Measurements from ENCODE around the gene AGTRAP.

Gene AGTRAP

DNA sequence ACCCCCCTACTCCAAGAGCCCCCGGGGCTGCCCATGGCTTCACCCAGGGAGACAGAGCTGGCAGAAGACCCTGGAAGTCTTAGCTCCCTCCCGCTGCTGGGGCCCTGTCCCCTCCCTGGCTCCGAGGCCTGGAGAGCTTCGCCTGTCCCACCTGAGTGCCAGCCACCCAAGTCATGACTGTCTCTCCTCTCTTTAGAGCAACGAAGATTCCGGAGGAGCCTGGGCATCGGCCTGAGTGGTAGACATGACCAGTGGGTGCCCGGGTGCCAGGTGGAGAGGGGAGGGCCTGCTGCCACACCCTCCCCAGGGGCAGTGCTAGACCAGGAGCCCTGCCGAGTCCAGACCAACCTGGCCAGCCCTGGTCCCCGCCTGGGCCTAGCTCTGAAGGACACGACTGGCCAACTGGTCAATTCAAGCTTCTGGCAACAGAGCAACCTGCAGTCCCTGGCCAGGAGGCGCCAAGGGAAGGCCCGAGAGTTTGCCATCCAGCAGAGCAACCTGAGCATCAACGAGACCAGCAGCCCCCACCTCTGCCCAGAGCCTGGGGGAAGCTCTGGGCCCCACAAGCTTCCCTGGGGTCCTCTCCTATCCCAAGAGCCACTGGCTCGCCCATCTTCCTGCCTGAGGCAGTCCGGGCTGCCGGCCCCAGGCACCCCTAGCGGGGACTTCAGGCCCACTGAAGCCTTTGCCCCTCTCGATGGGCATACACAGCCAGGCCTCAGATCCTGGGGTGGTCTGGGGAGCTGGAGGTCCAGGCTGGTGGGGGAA, 29.9 kb downstream of the AGTRAP start:
- DNase-seq (ENCODE audit: low spot score), result no peak
- TF ChIP-seq, protein P1, sequence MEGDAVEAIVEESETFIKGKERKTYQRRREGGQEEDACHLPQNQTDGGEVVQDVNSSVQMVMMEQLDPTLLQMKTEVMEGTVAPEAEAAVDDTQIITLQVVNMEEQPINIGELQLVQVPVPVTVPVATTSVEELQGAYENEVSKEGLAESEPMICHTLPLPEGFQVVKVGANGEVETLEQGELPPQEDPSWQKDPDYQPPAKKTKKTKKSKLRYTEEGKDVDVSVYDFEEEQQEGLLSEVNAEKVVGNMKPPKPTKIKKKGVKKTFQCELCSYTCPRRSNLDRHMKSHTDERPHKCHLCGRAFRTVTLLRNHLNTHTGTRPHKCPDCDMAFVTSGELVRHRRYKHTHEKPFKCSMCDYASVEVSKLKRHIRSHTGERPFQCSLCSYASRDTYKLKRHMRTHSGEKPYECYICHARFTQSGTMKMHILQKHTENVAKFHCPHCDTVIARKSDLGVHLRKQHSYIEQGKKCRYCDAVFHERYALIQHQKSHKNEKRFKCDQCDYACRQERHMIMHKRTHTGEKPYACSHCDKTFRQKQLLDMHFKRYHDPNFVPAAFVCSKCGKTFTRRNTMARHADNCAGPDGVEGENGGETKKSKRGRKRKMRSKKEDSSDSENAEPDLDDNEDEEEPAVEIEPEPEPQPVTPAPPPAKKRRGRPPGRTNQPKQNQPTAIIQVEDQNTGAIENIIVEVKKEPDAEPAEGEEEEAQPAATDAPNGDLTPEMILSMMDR (IDR thresholded peaks at IDR 0.05; ENCODE audit: extremely low read depth, insufficient read depth, missing control alignments), result no peak
- in situ Hi-C loops (cut with MboI; ENCODE audit: low pct_unique_long_range_greater_than_20kb, low sequenced_read_pairs, unreplicated experiment), result no loop called here

DNA sequence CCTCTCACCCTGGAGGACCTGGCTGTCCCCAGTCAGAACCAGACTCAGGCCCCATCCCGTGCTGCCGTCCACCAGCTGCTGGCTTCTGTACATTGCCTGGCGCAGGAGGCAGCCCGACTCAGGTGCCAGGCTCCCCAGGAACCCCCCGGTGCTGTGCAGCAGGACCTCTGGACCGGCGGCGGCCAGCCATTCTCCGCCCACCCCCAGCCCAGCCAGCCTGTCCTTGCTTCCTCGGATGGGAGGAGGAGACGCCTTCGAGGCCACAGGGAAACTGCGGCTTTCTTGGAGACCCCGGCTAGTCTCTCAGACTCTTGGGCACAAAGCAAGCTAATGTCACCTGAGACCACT, 30.5 kb downstream of the AGTRAP start:
- in situ Hi-C loops (cut with MboI; ENCODE audit: low pct_unique_long_range_greater_than_20kb, low sequenced_read_pairs, unreplicated experiment), result no loop called here
- no peak for DNase-seq (ENCODE audit: low spot score)
- TF ChIP-seq, protein P1 (IDR thresholded peaks at IDR 0.05; ENCODE audit: extremely low read depth, insufficient read depth, missing control alignments), result no peak

DNA sequence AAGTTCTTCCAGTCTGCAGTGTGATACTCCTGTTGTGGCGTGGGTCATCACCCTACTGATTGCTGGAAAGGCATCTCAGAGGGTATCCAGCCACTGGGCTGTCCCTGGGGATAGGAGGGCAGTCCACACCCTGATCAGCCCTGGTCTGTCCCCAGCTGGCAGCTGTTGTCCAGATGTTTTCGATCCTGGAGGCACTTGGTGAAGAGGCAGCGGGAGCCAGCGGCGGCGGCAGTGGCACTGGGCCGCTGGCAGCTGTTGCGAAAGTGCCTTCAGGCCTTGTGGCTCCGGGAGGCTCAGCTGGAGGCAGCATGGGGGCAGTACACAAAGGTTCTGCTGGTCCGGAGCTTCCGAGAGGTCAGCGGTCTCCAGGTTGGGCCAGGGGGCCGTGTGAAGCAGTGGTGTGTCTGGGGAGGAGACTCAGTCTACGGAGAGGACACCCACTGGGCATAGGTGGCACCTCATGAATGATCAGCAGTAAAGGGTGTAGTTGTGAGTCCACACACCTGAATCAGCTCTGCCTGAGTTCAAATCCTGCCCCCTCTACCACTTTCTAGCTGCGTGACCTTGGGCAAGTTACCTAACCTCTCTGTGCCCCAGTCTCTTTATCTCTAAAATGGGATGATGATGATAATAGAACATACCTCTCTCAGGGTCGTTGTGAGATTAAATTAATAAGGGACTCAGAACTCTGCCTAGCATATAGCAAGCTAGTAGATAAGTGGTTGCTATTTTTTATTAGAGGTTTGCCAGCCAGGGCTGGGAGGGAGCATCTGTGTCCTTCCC, 32.2 kb downstream of the AGTRAP start:
- TF ChIP-seq, protein P1 (IDR thresholded peaks at IDR 0.05; ENCODE audit: extremely low read depth, insufficient read depth, missing control alignments), result no peak
- in situ Hi-C loops (cut with MboI; ENCODE audit: low pct_unique_long_range_greater_than_20kb, low sequenced_read_pairs, unreplicated experiment), result no loop called here
- DNase-seq (ENCODE audit: low spot score), result no peak

DNA sequence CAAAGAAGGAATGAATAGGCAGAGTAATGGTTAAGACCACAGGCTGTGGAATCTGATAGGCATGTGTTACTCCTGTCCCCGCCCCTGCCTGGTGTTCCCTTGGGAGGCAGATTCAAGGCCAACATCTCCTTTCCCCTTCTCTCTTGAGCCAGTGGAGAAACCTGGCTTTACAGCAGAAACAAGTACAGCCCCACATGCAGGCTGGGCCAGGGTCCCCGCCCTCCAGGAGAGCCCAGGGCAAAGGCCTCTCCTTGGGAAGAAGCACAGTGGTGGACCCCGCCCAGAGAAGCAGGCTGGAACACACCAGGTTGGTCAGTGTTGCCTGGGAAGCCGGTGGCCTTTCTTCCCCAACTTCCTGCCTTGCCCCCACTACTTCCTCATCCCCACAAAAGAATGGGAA, 32.9 kb downstream of the AGTRAP start:
- no peak for DNase-seq (ENCODE audit: low spot score)
- TF ChIP-seq, protein P1 (IDR thresholded peaks at IDR 0.05; ENCODE audit: extremely low read depth, insufficient read depth, missing control alignments), result no peak
- in situ Hi-C loops (cut with MboI; ENCODE audit: low pct_unique_long_range_greater_than_20kb, low sequenced_read_pairs, unreplicated experiment), result no loop called here

DNA sequence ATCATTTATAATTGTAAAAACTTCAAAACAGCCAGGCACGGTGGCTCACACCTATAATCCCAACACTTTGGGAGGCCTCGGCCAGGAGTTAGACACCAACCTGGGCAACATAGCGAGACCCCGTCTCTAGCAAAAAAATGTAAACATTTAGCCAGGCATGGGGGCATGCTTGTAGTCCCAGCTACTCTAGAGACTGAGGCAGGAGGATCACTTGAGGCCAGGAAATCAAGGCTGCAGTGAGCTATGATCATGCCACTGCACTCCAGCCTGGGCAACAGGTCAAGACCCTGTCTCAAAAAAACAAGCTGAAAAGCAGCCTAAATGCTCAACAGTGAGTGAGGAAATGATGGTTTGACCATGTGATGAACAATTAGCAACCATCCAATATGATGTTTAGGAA, 33.3 kb downstream of the AGTRAP start:
- TF ChIP-seq, protein P1 (IDR thresholded peaks at IDR 0.05; ENCODE audit: extremely low read depth, insufficient read depth, missing control alignments), result no peak
- in situ Hi-C loops (cut with MboI; ENCODE audit: low pct_unique_long_range_greater_than_20kb, low sequenced_read_pairs, unreplicated experiment), result no loop called here
- no peak for DNase-seq (ENCODE audit: low spot score)

DNA sequence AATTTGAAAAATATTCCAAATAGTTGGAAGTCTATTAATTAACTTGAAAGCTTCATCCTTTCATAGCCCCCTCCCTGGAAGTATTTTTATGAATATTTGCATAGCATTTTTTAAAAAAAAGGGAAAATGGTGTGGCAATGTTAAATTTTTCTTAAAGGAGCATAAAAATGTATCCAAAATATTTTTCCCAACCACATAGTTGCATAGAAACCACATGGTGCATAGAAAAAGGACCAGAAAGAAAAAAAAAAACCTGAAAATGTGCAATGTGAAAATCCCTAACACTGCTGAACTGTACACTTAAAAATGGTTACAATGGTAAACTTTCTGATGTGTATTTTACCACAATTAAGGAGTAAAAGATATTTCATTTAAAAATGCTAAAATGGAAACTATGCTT, 34.1 kb downstream of the AGTRAP start:
- TF ChIP-seq, protein P1 (IDR thresholded peaks at IDR 0.05; ENCODE audit: extremely low read depth, insufficient read depth, missing control alignments), result no peak
- no peak for DNase-seq (ENCODE audit: low spot score)
- in situ Hi-C loops (cut with MboI; ENCODE audit: low pct_unique_long_range_greater_than_20kb, low sequenced_read_pairs, unreplicated experiment), result no loop called here

Data from GM13977 (cell line).